ENCODE measurements around the gene ADGRG7. TPM values are rescaled to one million over a fixed set of nuclear protein-coding genes. Genes with fewer than 3 reads are reported as not detected.

ADGRG7 gene
- total RNA-seq, 1 experiment from 2014 or later, result not detected

GRCh38 chr3:100725935-100726513 lies 116.6 kb downstream of the ADGRG7 start:
- Histone ChIP-seq H3K9me3 (ENCODE audit: low read length) (no peaks in the 10 kb centered on the region), H3K27me3 (ENCODE audit: low read length) (no peaks in the 10 kb centered on the region), H3K4me1 (ENCODE audit: insufficient read depth, low read length) (no peaks in the 10 kb centered on the region), H2AFZ (ENCODE audit: low read length) (no peak overlapping the region), H3K79me2 (ENCODE audit: low read length) (peaks cover 83% of the 10 kb centered on the region), H3K36me3 (ENCODE audit: low read depth, low read length) (peaks cover 74% of the 10 kb centered on the region), H3K9ac (ENCODE audit: low read length) (no peak overlapping the region), H3K4me2 (ENCODE audit: low read length) (no peak overlapping the region), H3F3A (ENCODE audit: low read length, unreplicated experiment) (no peaks in the 10 kb centered on the region), H3K27ac (ENCODE audit: low read length) (no peak overlapping the region), H3K4me3 (ENCODE audit: low read length) (no peak overlapping the region), H4K20me1 (ENCODE audit: low read length) (peaks cover 17% of the 10 kb centered on the region), H3K9me2 (replicated peaks; ENCODE audit: low read length) (no peaks in the 10 kb centered on the region)
- DNase-seq (no peak), ATAC-seq (no peak)
- POLR2A ChIA-PET (ENCODE audit: unreplicated experiment), result interaction anchor here (0.6 kb wide), 1 partner anchor 21 kb away, joined by 6 read pairs; no protein-coding TSS in a partner anchor
- CTCF ChIA-PET, result interaction anchor here (0.6 kb wide), 2 partner anchors 123 to 894 kb away, joined by 3 read pairs; no protein-coding TSS in a partner anchor
- TF ChIP-seq EZH2phosphoT487 (IDR thresholded peaks at IDR 0.05; ENCODE audit: borderline replicate concordance, low read length) (no peak), EZH2 (IDR thresholded peaks at IDR 0.05; ENCODE audit: low read length, unreplicated experiment) (no peak), CTCF (conservative IDR thresholded peaks at IDR 0.05; ENCODE audit: low read depth, low read length) (no peak)
- BruUV-seq (replicated peaks), result no TSS peak
- intact Hi-C loops (cut with micrococcal nuclease), result no loop called here

- DNase-seq (no peak), ATAC-seq (no peak)
- H3K4me1 ChIP-seq (ENCODE audit: insufficient read depth, low read length), result no peaks in the 10 kb centered on the region
- intact Hi-C loops (cut with micrococcal nuclease), result no loop called here
- H3K79me2 ChIP-seq (ENCODE audit: low read length), result peaks cover 82% of the 10 kb centered on the region
- H2AFZ ChIP-seq (ENCODE audit: low read length), result no peak overlapping the region
- ChIA-PET POLR2A (ENCODE audit: unreplicated experiment) (no interaction called here), CTCF (interaction anchor here (0.6 kb wide), 2 partner anchors 9 to 124 kb away, joined by 3 read pairs; no protein-coding TSS in a partner anchor)
- no peaks in the 10 kb centered on the region for H3F3A ChIP-seq (ENCODE audit: low read length, unreplicated experiment)
- H3K27me3 ChIP-seq (ENCODE audit: low read length), result no peaks in the 10 kb centered on the region
- no peaks in the 10 kb centered on the region for H3K9me2 ChIP-seq (replicated peaks; ENCODE audit: low read length)
- no peak overlapping the region for H3K4me2 ChIP-seq (ENCODE audit: low read length)
- no TSS peak for BruUV-seq (replicated peaks)
- H3K9ac ChIP-seq (ENCODE audit: low read length), result no peak overlapping the region
- TF ChIP-seq EZH2 (IDR thresholded peaks at IDR 0.05; ENCODE audit: low read length, unreplicated experiment) (no peak), EZH2phosphoT487 (IDR thresholded peaks at IDR 0.05; ENCODE audit: borderline replicate concordance, low read length) (no peak), CTCF (conservative IDR thresholded peaks at IDR 0.05; ENCODE audit: low read depth, low read length) (no peak)
- H3K4me3 ChIP-seq (ENCODE audit: low read length), result no peak overlapping the region
- H3K27ac ChIP-seq (ENCODE audit: low read length), result no peak overlapping the region
- peaks cover 17% of the 10 kb centered on the region for H4K20me1 ChIP-seq (ENCODE audit: low read length)
- H3K36me3 ChIP-seq (ENCODE audit: low read depth, low read length), result peaks cover 73% of the 10 kb centered on the region
- no peaks in the 10 kb centered on the region for H3K9me3 ChIP-seq (ENCODE audit: low read length)
Observed at GRCh38 chr3:100726706-100727105, 117.3 kb downstream of the ADGRG7 start.

- Histone ChIP-seq H3K9me2 (replicated peaks; ENCODE audit: low read length) (no peaks in the 10 kb centered on the region), H3F3A (ENCODE audit: low read length, unreplicated experiment) (no peaks in the 10 kb centered on the region), H3K4me3 (ENCODE audit: low read length) (no peak overlapping the region), H4K20me1 (ENCODE audit: low read length) (peaks cover 11% of the 10 kb centered on the region), H3K27me3 (ENCODE audit: low read length) (no peaks in the 10 kb centered on the region), H3K4me2 (ENCODE audit: low read length) (no peak overlapping the region), H3K4me1 (ENCODE audit: insufficient read depth, low read length) (no peaks in the 10 kb centered on the region), H3K36me3 (ENCODE audit: low read depth, low read length) (peaks cover 84% of the 10 kb centered on the region), H3K9me3 (ENCODE audit: low read length) (no peaks in the 10 kb centered on the region), H2AFZ (ENCODE audit: low read length) (no peak overlapping the region), H3K79me2 (ENCODE audit: low read length) (peaks cover 86% of the 10 kb centered on the region), H3K9ac (ENCODE audit: low read length) (no peak overlapping the region), H3K27ac (ENCODE audit: low read length) (no peak overlapping the region)
- CTCF ChIA-PET, result no interaction called here
- BruUV-seq (replicated peaks), result no TSS peak
- no peak for TF ChIP-seq EZH2phosphoT487 (IDR thresholded peaks at IDR 0.05; ENCODE audit: borderline replicate concordance, low read length)
- TF ChIP-seq CTCF (conservative IDR thresholded peaks at IDR 0.05; ENCODE audit: low read depth, low read length), result no peak
- TF ChIP-seq EZH2 (IDR thresholded peaks at IDR 0.05; ENCODE audit: low read length, unreplicated experiment), result no peak
- ATAC-seq (no peak), DNase-seq (no peak)
- intact Hi-C loops (cut with micrococcal nuclease), result no loop called here
- POLR2A ChIA-PET (ENCODE audit: unreplicated experiment), result no interaction called here
Observed at GRCh38 chr3:100730524-100730923, 121.1 kb downstream of the ADGRG7 start.

Measured in PC-3 (cell line).